HUDEP-2 (cell line): ENCODE data around the gene COL24A1.
"Not testable (repeated sequence)": the region's sequence is repeated elsewhere in the genome, so short reads cannot be mapped to it uniquely, and the experiment has no call there.

ENCODE experiments used
- DNase-seq, 76 experiments: peaks; one replicate each; lab custom pipeline; 2025; ENCODE audit not compliant: unreplicated experiment in 76 of 76; lab: John Stamatoyannopoulos, UW

The COL24A1 gene

DNA sequence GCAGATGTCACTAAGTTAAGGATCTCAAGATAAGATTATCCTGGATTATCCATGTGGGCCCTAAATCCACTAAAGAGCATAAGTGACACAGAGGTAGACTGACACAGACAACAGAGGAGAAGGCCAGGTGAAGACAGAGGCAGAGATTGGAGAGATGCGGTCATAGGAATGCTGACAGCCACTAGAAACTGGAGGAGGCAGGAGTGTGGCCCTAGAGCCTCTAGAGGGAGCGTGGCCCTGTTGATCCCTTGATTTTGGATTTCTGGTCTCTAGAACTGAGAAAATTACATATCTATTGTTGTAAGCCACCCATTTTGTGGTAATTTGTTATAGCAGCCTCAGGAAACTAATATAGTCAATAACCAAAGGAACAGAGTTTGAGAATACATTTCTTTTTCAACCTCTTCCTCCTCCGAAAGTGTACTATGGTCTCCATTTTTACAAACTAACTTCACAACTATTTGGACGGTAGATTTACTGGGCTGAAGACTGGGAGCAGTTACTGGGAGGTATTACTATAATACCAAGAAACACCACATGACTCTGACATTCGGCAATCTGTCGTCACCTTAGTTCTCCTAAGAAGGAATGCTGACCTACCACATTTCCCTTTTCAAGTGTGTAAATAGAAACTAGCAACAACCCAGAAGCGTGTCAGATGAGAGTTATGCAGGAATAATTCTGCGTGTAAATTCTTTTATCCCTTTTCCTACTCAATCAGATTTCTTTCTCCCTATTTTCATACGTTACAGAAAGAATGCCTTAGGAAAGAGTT lies 332.3 kb downstream of the COL24A1 start:
- no peak for DNase-seq

DNA sequence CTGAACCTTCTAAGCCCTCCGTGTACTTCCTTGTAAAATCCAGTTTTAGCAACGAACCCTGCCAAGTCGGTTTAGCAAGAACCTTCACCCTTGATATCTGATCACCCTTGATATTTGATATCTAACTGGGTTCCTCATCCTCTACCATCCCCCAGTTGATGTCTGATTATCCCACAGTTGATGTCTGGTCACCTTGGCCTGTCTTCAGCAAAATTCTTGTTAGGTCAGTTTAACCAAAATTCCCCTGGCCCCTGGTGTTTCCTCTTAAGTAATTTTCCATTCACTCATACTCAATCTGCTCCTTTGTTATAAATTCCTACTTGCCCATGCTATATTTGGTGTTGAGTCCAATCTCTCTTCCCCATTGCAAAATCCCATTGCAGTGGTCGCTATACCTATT lies 333.9 kb downstream of the COL24A1 start:
- no peak for DNase-seq

DNA sequence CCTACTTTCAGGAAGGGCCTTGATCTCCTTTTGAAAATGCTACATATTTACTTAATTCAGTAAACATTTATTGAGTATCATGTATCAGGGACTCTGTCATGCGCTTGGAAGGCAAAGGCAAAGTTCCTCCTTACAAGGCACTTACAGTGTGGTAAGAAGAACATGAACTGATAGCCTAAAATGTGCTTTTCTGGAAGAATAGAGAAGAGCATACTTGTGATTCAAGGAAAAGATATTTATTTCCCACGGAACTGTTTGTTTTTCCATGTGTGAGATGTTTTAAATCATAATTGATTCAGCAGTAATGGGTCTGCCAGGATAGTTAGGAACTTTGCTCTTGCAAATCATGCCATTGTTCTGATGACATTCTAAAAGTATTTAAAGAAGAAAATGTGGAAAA lies 338.2 kb downstream of the COL24A1 start:
- DNase-seq = no peak

DNA sequence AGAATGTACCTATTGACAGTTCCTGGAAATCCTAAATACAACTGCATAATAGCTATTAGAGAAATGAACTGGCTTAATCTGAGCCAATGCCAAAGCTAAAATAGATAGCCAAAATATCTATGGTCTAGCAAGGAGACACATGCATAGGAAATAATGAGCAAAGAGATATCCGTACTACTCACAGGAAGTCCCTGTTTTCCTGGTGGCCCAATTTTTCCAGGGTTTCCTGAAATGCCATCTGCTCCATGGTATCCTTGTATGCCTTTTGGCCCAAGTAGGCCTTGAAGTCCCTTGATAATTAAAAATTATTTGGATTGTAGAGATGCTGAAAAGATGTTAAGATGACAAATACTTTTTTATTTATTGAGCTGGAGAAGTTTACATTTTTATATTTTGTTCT lies 340.0 kb downstream of the COL24A1 start:
- DNase-seq = no peak

DNA sequence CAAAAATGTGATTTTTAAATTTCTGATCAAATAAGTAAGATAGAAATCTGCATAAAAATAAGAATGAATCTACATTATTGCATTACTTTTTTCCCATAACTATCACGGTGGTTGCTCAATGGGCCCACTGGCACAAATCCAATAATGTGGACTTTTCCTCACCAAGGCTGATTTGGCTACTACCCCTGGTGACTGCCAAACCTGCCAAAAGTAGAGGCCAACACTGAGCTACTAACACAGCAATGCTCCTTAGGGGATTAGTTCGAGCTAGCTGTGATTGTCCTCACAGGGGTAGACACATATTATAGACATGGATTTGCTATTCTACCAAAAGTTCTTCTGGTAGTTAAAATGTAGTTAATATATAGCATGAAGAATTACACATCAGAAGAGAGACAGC lies 340.7 kb downstream of the COL24A1 start:
- DNase-seq = no peak

DNA sequence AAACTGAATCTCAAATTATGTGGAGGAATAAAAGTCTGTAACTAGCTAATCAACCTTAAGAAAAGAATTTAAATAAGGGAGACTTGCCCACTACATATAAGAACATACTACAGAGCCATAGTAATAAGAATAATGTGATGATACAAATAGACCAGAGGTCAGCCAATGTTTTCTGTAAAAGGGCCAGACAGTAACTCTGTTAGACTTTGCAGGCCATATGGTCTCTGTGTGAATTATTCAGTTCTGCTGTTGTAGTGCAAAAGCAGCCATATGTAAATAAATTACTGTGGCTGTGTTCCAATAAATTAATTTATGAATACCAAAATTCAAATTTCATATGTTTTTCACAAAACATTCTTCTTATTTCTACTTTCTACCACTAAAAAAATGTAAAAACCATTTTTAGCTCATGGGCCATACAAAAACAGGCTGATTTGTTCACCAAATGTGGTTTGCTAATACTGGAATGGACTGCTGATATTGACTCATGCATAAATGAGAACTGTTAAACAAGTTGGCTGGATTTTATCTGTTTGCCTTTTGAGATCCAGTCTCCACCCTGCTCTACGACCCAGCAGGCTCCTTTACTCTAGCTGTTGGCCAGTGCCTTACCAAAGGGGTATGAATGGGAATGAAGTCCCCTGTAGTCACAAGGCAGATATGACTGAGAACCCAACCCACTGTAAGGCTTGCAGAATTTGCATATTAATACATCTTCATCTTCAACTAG lies 350.2 kb downstream of the COL24A1 start:
- DNase-seq = no peak

DNA sequence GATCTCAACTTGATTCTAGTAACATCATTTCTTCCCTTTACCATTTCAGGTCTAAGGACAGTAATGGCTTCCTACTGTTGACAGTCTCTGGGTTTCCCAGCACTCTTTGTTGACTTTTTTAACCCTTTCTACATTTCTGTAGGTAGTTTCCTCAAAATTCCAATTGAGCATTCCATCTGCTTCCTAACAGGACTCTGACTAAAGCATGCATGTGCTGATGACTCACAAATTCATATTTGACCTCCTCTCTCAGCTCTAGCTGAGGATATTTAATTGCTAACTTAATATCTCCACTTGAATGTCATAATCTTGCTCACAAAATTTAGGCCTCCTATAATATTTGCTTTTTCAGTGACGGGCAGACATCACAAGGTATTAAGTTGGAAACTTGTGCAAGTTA lies 355.1 kb downstream of the COL24A1 start:
- no peak for DNase-seq

DNA sequence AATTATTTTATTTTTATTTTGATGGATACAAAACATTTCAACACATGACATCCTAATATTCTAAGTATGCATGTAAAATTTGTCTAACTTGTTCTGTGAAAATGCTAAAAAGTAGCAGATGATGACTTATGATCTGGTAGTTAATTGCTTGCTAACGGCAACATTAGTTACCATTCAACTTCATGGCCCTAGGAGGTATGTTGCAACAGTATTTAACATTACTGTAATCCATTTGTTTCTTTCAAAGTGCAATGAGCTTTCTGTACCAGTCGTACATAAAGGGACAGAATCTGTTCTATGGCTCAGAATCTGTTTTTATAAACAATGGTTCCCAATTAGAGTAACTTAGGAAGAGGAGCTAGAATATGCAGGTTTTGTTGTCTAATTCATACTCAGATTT lies 356.8 kb downstream of the COL24A1 start:
- DNase-seq = no peak

DNA sequence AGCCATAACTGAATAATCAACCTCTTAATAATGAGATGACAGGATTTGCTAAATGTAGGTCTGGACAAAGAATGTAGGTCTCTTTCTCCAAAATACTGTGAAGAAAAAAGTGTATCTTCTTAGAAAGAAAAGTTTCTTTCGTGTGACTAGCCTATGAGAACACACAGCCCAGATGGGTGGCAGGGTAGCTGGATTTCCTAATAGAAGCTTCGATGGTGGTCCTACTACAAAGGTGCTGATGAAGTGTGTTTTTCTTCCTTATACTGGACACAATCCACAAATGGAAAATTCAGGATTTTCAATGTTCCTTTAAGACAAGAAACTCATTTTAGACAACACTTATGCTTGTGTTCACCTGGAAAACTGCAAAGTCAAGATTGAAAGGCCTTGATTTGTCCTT lies 358.2 kb downstream of the COL24A1 start:
- DNase-seq = no peak

DNA sequence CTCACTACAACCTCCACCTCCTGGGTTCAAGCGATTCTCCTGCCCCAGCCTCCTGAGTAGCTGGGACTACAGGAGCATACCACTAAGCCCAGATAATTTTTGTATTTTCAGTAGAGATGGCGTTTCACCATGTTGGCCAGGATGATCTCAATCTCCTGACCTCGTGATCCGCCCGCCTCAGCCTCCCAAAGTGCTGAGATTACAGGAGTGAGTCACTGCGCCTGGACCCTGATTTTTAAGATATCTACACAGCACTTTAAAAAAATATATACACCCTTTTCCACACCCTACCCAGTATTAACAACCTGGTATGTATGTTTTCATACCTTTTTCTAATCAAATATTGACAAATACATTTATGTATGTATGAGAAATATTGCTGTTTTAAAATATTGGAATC lies 379.6 kb downstream of the COL24A1 start:
- DNase-seq = not testable (repeated sequence)

DNA sequence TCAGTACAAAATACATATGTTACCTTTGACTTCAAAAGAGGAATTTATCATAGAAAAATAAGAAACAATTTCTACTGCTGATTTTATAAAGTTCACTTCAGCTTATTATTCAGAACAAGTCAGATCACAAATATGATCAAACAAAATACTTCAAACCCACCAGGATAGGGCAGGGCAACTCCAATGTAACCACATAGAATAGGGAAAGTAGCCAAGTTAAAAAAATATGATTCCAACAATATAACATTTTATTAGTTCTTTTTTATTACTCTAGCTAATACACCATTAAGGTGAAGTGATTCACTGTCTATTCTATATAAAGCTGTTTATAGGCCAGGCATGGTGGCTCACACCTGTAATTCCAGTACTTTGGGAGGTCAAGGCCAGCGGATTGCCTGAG lies 393.8 kb downstream of the COL24A1 start:
- no peak for DNase-seq

DNA sequence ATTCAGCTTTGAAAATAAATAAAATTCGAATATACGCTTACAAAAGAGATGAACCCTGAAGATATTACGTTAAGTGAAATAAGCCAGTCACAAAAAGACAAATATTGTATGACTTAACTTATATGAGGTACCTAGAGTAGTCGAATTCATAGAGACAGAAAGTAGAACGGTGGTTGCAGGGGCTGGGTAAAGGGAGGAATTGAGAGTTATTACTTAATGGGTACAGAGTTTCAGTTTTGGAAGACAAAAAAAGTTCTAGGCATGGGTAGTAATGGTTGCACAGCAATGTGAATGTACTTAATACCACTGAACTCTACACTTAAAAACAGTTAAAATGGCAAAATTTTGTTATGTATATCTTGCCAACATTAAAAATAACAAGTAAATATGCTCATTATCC lies 399.7 kb downstream of the COL24A1 start:
- no peak for DNase-seq

DNA sequence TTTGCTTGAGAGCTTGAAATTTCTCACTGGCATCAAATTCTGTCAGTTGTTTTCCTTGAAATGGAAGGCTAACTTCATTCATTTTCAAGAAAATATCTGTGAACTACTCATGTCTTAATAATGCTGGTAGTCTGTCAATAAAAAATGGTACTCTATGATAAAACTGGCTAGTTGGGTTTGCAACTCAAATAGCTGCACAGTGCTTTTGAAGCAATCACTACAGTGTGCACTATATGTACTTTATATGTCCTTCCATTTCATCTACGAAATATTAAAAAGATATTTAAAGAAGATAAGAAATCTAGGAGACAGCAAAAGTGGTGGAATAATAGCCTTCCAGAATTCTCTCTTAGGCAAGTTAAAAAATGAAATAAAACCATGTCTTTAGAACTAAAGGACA lies 408.5 kb downstream of the COL24A1 start:
- DNase-seq = no peak

DNA sequence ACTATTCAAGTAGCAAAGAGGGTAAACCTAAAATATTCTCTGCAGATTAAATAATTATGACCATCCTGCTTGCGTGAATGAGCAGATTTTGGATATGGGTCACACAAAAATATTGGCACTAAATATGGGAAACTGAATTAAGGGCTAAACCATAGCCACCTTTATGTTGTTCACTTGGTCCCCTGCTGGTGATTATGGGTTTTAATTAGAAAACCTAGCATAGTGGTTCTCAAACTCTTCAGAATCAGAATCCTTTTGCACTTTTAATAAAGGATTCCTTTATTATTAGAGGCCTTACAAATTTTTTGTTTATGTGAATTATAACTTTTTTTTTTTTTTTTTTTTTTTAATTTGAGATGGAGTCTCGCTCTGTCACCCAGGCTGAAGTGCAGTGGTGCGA lies 409.8 kb downstream of the COL24A1 start:
- DNase-seq = no peak

DNA sequence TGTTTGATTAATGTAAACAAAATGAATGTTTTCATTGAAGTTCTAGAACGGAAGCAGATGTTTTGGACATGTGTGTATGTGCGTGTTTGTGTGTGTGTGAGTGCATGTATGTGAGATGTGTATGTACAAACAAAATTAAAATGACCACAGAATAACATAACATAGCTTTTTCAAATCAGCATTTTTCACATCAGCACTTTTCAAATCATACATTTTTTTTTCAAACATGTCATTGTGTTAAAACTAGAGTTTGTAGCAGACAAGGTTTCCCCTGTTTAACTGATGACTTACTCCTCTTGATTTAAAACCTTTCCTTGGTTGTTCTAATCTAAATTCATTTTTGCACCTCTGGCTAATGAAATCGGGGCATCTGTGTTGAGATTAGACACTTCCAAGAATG lies 412.8 kb downstream of the COL24A1 start:
- no peak for DNase-seq

DNA sequence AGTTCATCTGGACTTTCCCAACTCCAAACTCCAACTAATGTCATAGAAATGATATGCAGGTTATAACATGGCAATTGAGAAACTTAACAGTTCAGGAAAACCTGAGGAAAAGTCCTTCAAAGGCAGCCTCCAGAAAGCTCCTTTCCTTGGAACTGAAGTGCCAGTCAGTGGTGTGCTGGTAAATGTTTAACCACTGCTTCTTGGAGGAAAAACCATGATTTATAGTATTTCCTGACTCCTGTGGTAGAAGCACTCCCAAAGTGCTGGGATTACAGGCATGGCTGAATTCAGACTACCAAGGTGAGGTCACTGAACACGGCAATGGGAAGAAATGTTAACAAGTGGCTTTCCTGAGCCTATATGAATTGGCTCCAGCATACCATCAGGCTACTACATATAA lies 421.6 kb downstream of the COL24A1 start:
- no peak for DNase-seq

DNA sequence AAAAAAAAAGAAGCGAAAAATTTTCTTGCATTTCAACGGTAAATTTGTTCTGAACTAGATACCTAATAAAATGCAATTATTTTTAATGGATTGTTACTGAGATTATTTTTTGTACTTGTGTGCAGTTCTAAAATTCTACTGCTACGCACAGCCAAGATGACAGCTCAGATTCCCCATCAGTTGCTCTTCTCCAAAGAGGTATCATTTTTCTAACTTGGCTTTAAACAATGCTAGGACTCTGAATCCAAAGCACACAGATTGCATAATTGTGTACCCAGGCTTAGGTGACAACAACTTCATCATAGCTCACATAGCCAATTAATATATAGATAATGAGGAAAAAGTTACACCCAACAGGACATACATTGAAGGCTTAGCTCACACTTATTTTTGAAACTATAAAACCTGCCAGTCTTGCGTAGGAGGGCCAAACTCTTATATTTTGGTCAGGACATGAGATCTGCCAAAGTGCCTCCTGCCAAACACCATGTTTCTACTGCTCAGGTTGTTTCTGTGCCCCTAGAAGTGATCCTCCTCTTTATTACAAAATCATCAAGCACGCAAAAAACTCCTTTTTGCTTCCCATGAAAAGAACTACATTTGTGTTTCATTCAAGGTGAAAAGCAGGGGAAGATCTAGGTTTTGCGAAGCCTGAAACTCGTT lies 437.8 kb downstream of the COL24A1 start:
- no peak for DNase-seq

DNA sequence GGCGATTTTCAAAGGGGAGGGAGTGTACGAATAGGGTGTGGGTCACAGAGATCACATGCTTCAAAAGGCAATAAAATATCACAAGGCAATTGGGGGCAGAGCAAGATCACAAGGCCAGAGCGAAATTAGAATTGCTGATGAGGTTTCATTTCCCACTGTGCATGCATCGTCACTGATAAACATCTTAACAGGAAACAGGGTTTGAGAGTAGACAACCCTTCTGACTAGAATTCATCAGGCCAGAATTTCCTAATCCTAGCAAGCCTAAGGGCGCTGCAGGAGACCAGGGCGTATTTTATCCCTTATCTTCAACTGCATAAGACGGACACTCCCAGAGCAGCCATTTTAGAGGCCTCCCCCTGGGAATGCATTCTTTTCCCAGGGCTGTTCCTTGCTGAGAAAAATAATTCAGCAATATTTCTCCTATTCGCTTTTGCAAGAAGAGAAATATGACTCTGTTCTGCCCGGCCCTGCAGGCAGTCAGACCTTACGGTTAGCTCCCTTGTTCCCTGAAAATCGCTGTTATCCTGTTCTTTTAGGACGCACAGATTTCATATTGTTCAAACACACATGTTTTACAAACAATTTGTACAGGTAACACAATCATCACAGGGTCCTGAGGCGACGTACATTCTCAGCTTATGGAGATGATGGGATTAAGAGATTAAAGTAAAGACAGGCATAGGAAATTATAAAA lies 442.0 kb downstream of the COL24A1 start:
- not testable (repeated sequence) for DNase-seq

DNA sequence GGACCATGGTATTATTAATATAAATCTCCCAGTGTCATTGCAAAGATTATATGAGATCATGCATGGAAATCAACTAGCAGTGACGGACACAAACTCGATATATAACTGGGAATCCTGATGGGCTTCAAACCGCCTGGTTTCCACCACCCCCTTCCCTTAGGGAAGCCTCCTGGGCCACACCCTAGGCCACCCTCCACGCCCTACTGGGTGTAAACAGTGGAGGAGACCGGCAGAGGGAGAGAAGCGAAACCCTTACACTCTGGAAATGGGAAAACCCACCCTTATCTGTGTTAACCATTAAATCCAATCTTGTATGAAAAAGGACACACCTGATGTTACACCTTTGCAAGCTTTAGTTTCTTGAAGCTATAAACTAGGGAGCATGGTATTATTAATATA lies 447.7 kb downstream of the COL24A1 start:
- no peak for DNase-seq

DNA sequence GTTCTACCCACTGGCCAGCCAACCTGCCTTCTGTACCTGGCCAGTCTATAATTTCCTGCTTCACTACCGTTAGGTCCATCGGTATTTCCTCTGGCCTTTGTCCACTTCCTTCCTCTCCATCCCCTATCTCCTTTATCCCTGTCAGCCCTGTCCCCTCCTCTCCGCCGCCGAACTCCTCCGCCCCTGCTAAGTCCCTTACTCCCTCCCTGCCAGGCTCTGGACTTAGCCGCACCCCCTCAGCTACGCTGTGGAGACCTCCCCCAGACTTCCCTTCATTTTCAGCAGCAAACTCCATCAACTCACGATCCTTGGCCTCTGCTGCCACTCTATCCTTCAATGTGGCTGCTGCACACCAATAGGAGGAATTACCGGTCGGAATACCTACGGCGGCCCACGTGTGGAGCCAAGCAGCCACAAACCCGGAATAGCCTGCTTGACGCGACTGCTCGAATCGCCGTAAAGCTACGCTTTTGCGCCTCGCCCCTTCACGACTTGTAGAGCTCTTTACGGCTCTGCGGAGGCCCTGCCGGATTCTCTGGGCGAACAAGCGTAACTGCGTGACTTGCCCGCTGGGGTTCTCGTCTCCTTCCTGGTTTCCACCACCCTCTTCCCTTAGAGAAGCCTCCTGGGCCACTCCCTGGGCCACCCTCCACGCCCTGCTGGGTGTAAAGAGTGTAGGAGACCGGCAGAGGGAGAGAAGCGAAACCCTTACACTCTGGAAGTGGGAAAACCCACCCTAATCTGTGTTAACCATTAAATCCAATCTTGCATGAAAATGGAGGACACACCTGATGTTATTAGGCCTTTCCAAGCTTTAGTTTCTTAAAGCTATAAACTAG lies 448.4 kb downstream of the COL24A1 start, which contains the start of gene ZNHIT6:
Gene ZNHIT6, minus strand, starts transcription at position 444 of the 839 bp plus-strand sequence. Its CDS starts 149 bp downstream, at position 295.
- DNase-seq = peak in 75 of 76 experiments; percentile 9 to 93 (median 84)
